ENCODE data around the gene MCC.

MCC gene

DNA sequence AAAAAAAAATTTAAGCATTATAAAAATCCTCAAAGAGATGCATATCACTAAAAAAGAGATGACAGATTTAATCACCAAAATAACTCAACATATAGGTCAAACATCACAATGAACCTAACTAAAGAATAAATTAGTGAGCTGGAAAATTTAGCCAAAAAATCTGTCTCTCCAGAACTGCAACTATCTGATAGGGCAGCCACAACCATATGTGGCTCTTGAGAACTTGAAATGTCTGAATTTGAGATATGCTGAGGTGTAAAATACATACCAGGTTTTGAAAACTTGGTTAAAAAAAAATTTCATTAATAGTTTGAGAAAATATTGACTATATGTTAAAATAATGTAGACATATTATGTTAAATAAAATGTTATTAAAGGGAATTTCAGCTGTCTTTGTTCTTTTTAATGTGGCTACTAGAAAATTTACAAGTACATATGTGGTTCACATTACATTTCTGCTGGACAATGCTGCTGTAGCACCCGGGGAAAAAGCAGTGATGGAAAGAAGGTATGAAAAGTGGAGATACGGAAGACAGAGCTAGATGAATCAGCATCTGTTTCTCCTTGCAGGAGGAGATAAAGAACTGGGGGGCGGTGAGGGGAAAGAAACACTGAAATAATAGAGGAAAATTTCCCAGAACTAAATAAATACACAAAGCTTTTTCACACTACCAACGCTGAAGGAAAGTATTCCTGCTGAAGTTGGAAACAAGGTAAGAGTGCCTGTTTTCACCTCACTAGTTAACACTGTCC, 445.6 kb downstream of the MCC start:
- no peak overlapping the region for H3K9ac ChIP-seq (ENCODE audit: low read depth, low read length)

GRCh38 chr5:113040672-113041260, 447.5 kb downstream of the MCC start:
- Histone ChIP-seq H3K4me3 (ENCODE audit: low read depth, low read length) (no peak overlapping the region), H3K36me3 (ENCODE audit: control insufficient read depth, insufficient read depth, low read length) (no peaks in the 10 kb centered on the region), H3K4me1 (ENCODE audit: control insufficient read depth, insufficient read depth, low read length) (peaks cover 8% of the 10 kb centered on the region), H3K9ac (ENCODE audit: low read depth, low read length) (no peak overlapping the region), H3K9me3 (ENCODE audit: control insufficient read depth, insufficient read depth, low read length) (no peaks in the 10 kb centered on the region), H3K27me3 (ENCODE audit: control insufficient read depth, insufficient read depth, low read length) (no peaks in the 10 kb centered on the region)

More for the DNA sequence above, 445.6 kb downstream of the MCC start:
- Histone ChIP-seq H3K9me3 (ENCODE audit: control insufficient read depth, insufficient read depth, low read length) (no peaks in the 10 kb centered on the region), H3K36me3 (ENCODE audit: control insufficient read depth, insufficient read depth, low read length) (peaks cover 6% of the 10 kb centered on the region), H3K4me3 (ENCODE audit: low read depth, low read length) (no peak overlapping the region), H3K4me1 (ENCODE audit: control insufficient read depth, insufficient read depth, low read length) (no peaks in the 10 kb centered on the region), H3K27me3 (ENCODE audit: control insufficient read depth, insufficient read depth, low read length) (no peaks in the 10 kb centered on the region)

DNA sequence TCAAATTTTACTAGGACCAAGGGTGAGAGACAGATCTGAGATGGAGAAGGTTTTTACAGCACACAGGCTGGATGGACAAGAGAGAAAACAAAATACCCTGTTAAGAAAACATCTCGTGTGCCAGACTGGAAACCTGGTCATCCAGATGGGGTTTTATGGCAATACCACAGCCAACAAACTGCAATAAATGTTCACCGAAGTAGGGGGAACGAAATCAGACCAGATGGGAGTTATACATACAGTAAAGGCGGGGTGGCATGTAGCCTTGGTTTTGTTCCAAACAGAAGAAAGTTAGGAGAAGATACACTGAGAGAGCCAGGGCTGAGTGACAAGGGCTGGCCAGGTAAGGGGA, 448.3 kb downstream of the MCC start:
- Histone ChIP-seq H3K4me3 (ENCODE audit: low read depth, low read length) (no peak overlapping the region), H3K36me3 (ENCODE audit: control insufficient read depth, insufficient read depth, low read length) (no peaks in the 10 kb centered on the region), H3K4me1 (ENCODE audit: control insufficient read depth, insufficient read depth, low read length) (peaks cover 8% of the 10 kb centered on the region), H3K27me3 (ENCODE audit: control insufficient read depth, insufficient read depth, low read length) (no peaks in the 10 kb centered on the region), H3K9me3 (ENCODE audit: control insufficient read depth, insufficient read depth, low read length) (no peaks in the 10 kb centered on the region), H3K9ac (ENCODE audit: low read depth, low read length) (no peak overlapping the region)

DNA sequence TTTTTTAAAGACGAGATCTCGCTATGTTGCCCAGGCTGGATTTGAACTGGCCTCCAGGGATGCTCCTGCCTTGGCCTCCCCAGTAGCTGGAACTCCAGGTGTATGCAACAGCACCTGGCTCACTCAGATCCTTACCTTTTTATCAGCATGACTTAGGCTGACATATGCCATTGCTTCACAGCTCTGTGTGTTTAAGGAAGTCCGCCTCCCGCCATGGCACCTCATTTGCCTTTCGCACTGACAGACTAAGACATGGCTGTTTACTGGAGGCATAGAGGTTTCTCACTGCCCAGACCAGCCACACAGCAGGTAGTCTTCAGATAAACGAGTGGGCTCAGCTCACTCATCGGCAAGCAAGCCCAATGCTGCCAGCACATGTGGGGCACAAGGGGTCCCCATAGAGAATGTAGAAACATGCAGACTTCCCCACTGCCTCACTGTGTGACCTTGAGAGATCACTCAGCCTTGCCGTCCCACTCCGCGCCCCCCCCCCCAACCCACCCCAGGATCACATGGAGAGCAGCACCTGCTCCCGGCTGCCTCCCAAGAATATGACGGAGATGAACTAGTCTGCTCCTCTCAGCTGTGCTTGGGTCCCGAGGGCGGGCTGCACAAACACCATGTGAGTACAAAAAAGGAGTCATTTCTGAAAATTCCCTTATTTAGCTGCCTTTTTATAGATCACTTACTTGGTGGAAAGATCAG, 448.9 kb downstream of the MCC start:
- no peaks in the 10 kb centered on the region for H3K27me3 ChIP-seq (ENCODE audit: control insufficient read depth, insufficient read depth, low read length)
- peaks cover 8% of the 10 kb centered on the region for H3K4me1 ChIP-seq (ENCODE audit: control insufficient read depth, insufficient read depth, low read length)
- no peak overlapping the region for H3K9ac ChIP-seq (ENCODE audit: low read depth, low read length)
- no peaks in the 10 kb centered on the region for H3K36me3 ChIP-seq (ENCODE audit: control insufficient read depth, insufficient read depth, low read length)
- no peaks in the 10 kb centered on the region for H3K9me3 ChIP-seq (ENCODE audit: control insufficient read depth, insufficient read depth, low read length)
- no peak overlapping the region for H3K4me3 ChIP-seq (ENCODE audit: low read depth, low read length)

GRCh38 chr5:113038714-113039113, 449.5 kb downstream of the MCC start:
- H3K4me3 ChIP-seq (ENCODE audit: low read depth, low read length) = no peak overlapping the region
- no peaks in the 10 kb centered on the region for H3K27me3 ChIP-seq (ENCODE audit: control insufficient read depth, insufficient read depth, low read length)
- H3K4me1 ChIP-seq (ENCODE audit: control insufficient read depth, insufficient read depth, low read length) = peaks cover 8% of the 10 kb centered on the region
- no peaks in the 10 kb centered on the region for H3K36me3 ChIP-seq (ENCODE audit: control insufficient read depth, insufficient read depth, low read length)
- H3K9me3 ChIP-seq (ENCODE audit: control insufficient read depth, insufficient read depth, low read length) = no peaks in the 10 kb centered on the region
- H3K9ac ChIP-seq (ENCODE audit: low read depth, low read length) = no peak overlapping the region

GRCh38 chr5:113038136-113038535, 450.1 kb downstream of the MCC start:
- H3K9me3 ChIP-seq (ENCODE audit: control insufficient read depth, insufficient read depth, low read length) = no peaks in the 10 kb centered on the region
- no peak overlapping the region for H3K4me3 ChIP-seq (ENCODE audit: low read depth, low read length)
- H3K9ac ChIP-seq (ENCODE audit: low read depth, low read length) = no peak overlapping the region
- H3K27me3 ChIP-seq (ENCODE audit: control insufficient read depth, insufficient read depth, low read length) = no peaks in the 10 kb centered on the region
- H3K4me1 ChIP-seq (ENCODE audit: control insufficient read depth, insufficient read depth, low read length) = peaks cover 8% of the 10 kb centered on the region
- H3K36me3 ChIP-seq (ENCODE audit: control insufficient read depth, insufficient read depth, low read length) = no peaks in the 10 kb centered on the region

DNA sequence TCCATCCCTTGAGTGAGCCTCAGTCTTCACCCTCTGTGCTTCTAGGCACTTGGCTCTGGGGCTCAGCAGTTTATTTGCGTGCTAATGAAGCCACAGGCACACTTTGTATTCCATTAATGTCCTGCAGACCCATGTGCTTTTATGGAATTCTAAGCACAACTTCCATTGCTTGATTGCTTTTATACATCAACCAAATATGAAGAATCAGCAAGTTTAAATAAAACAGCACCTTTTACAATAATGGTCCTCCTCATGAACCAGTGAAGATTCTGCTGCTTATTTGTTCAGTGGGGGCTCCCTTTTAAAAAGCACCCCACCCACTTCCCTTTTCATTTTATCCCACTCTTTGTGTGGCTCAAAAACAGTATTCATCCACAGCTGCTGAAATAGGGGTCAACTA, 451.4 kb downstream of the MCC start:
- no peaks in the 10 kb centered on the region for H3K36me3 ChIP-seq (ENCODE audit: control insufficient read depth, insufficient read depth, low read length)

GRCh38 chr5:113036321-113036720, 451.9 kb downstream of the MCC start:
- Histone ChIP-seq H3K9ac (ENCODE audit: low read depth, low read length) (no peak overlapping the region), H3K4me3 (ENCODE audit: low read depth, low read length) (no peak overlapping the region), H3K9me3 (ENCODE audit: control insufficient read depth, insufficient read depth, low read length) (no peaks in the 10 kb centered on the region), H3K27me3 (ENCODE audit: control insufficient read depth, insufficient read depth, low read length) (no peaks in the 10 kb centered on the region), H3K36me3 (ENCODE audit: control insufficient read depth, insufficient read depth, low read length) (no peaks in the 10 kb centered on the region), H3K4me1 (ENCODE audit: control insufficient read depth, insufficient read depth, low read length) (peaks cover 13% of the 10 kb centered on the region)

More for the DNA sequence above, 451.4 kb downstream of the MCC start:
- Histone ChIP-seq H3K27me3 (ENCODE audit: control insufficient read depth, insufficient read depth, low read length) (no peaks in the 10 kb centered on the region), H3K9ac (ENCODE audit: low read depth, low read length) (no peak overlapping the region), H3K4me1 (ENCODE audit: control insufficient read depth, insufficient read depth, low read length) (peaks cover 8% of the 10 kb centered on the region), H3K4me3 (ENCODE audit: low read depth, low read length) (no peak overlapping the region), H3K9me3 (ENCODE audit: control insufficient read depth, insufficient read depth, low read length) (no peaks in the 10 kb centered on the region)

- Histone ChIP-seq H3K9me3 (ENCODE audit: control insufficient read depth, insufficient read depth, low read length) (no peaks in the 10 kb centered on the region), H3K27me3 (ENCODE audit: control insufficient read depth, insufficient read depth, low read length) (no peaks in the 10 kb centered on the region), H3K36me3 (ENCODE audit: control insufficient read depth, insufficient read depth, low read length) (no peaks in the 10 kb centered on the region), H3K4me1 (ENCODE audit: control insufficient read depth, insufficient read depth, low read length) (peaks cover 13% of the 10 kb centered on the region), H3K4me3 (ENCODE audit: low read depth, low read length) (no peak overlapping the region), H3K9ac (ENCODE audit: low read depth, low read length) (no peak overlapping the region)
These were observed 453.2 kb downstream of the MCC start for GRCh38 chr5:113035096-113035495.

DNA sequence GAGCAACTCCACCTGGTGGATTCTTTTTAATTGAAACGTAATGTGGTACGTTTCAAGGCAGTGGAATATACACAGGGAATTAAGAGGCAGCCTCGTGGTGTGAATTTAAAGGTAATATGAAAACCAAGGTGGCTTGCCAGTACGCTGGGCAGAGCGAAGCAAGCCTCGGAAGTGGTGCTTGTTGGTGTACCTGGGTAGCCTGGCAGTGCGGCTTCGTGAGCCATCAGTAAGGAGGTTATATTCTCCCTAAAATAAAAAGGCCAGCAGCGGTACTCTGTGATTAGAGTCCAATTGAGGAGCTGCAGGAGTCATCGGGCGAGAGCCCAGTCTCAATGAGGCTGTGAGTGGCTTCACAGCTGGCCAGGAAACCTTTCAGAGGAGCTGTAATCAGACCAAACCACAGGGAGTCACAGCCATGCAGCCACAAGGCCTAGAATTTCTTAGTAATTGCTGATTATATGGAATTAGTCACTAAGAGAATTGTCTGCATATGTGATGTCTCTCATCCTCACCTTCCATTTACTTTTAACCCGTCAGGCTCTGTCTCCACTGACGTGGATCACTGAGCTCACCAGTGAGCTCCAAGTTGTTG, 454.0 kb downstream of the MCC start:
- no peaks in the 10 kb centered on the region for H3K36me3 ChIP-seq (ENCODE audit: control insufficient read depth, insufficient read depth, low read length)
- no peak overlapping the region for H3K4me3 ChIP-seq (ENCODE audit: low read depth, low read length)
- H3K27me3 ChIP-seq (ENCODE audit: control insufficient read depth, insufficient read depth, low read length) = no peaks in the 10 kb centered on the region
- H3K9ac ChIP-seq (ENCODE audit: low read depth, low read length) = no peak overlapping the region
- no peaks in the 10 kb centered on the region for H3K9me3 ChIP-seq (ENCODE audit: control insufficient read depth, insufficient read depth, low read length)
- peaks cover 13% of the 10 kb centered on the region for H3K4me1 ChIP-seq (ENCODE audit: control insufficient read depth, insufficient read depth, low read length)

DNA sequence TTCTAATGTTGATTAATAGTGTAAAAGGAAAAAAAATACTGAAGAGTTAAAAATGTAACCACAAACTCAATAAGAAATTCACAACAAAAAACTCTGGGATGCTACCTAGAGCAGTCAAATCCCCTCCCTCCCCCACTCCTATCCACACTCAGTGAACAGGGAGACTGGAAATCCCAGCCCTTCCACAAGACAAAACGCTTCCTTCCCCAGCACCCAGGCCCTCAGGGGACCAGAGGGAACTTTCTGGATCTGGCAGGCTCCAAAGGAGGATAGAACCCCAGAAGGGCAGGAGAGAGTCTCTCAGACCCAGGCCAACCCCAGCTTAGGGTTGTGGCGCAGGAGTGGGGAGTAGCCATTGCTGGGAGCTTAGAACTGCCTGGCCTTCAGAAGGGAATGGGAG, 456.7 kb downstream of the MCC start:
- peaks cover 8% of the 10 kb centered on the region for H3K36me3 ChIP-seq (ENCODE audit: control insufficient read depth, insufficient read depth, low read length)

More for the DNA sequence above, 456.7 kb downstream of the MCC start:
- Histone ChIP-seq H3K4me1 (ENCODE audit: control insufficient read depth, insufficient read depth, low read length) (peaks cover 8% of the 10 kb centered on the region), H3K9me3 (ENCODE audit: control insufficient read depth, insufficient read depth, low read length) (no peaks in the 10 kb centered on the region), H3K27me3 (ENCODE audit: control insufficient read depth, insufficient read depth, low read length) (no peaks in the 10 kb centered on the region), H3K9ac (ENCODE audit: low read depth, low read length) (no peak overlapping the region), H3K4me3 (ENCODE audit: low read depth, low read length) (no peak overlapping the region)

Data from iPS-15b (cell line).